PC-3 (cell line): Measurements from ENCODE around the gene NFAT5. TPM values are rescaled to one million over a fixed set of nuclear protein-coding genes. Genes with fewer than 3 reads are reported as not detected.

Source experiments
- ATAC-seq: fragments of 200-7000 bp; cut with Tn5 transposase; 2 replicates; pipeline ENCODE4 v1.9.1; 2020; ENCODE audit warnings: mild to moderate bottlenecking, moderate library complexity
- BruUV-seq: library from RNA; stranded (reverse); fragments of 400-500 nt; replicated peaks from 2 replicates; lab custom pipeline; 2021; lab: Mats Ljungman, UMichigan
- CTCF ChIA-PET: fragments of 300-600 bp; sonication (Branson Sonifier 250); formaldehyde crosslinking; loops from one replicate; lab custom pipeline; 2022; ENCODE audit warnings: antibody characterized with exemption; lab: Charles Lee
- POLR2A ChIA-PET: fragments of 300-600 bp; sonication (Branson Sonifier 250); formaldehyde crosslinking; loops from one replicate; lab custom pipeline; 2022; ENCODE audit warnings: antibody characterized with exemption; ENCODE audit not compliant: unreplicated experiment; lab: Charles Lee
- DNase-seq: peaks from one replicate; pipeline ENCODE4 v3.0.0-alpha.2; 2015
- H2AFZ ChIP-seq: fragments of 300-600 bp; sonication (generic); 2 replicates; pipeline ENCODE4 v1.6.0; 2016; ENCODE audit warnings: antibody characterized with exemption, low read length
- H3F3A ChIP-seq: fragments of 300-600 bp; sonication (generic); one replicate; pipeline ENCODE4 v1.6.0; 2017; ENCODE audit warnings: antibody characterized with exemption, low read length, control low read depth, mild to moderate bottlenecking; ENCODE audit not compliant: unreplicated experiment
- H3K27ac ChIP-seq: fragments of 300-600 bp; sonication (generic); 2 replicates; pipeline ENCODE4 v1.5.1; 2016; ENCODE audit warnings: mild to moderate bottlenecking, low read length
- H3K27me3 ChIP-seq: fragments of 300-600 bp; sonication (generic); 2 replicates; pipeline ENCODE4 v1.6.1; 2016; ENCODE audit warnings: low read length, mixed read lengths
- H3K36me3 ChIP-seq: fragments of 300-600 bp; sonication (generic); 2 replicates; pipeline ENCODE4 v1.6.1; 2016; ENCODE audit warnings: low read depth, mixed run types, low read length, mixed read lengths
- H3K4me1 ChIP-seq: fragments of 300-600 bp; sonication (generic); 2 replicates; pipeline ENCODE4 v1.5.1; 2016; ENCODE audit warnings: low read length; ENCODE audit not compliant: insufficient read depth
- H3K4me2 ChIP-seq: fragments of 300-600 bp; sonication (generic); 2 replicates; pipeline ENCODE4 v1.6.0; 2016; ENCODE audit warnings: low read length
- H3K4me3 ChIP-seq: fragments of 300-600 bp; sonication (generic); 2 replicates; pipeline ENCODE4 v1.5.1; 2016; ENCODE audit warnings: mild to moderate bottlenecking, low read length, mixed read lengths
- H3K79me2 ChIP-seq: fragments of 300-600 bp; sonication (generic); 2 replicates; pipeline ENCODE4 v1.6.1; 2017; ENCODE audit warnings: low read length, mixed read lengths
- H3K9ac ChIP-seq: fragments of 300-600 bp; sonication (generic); 2 replicates; pipeline ENCODE4 v1.6.0; 2016; ENCODE audit warnings: mild to moderate bottlenecking, low read length
- H3K9me2 ChIP-seq: fragments of 300-600 bp; sonication (generic); replicated peaks from 2 replicates; pipeline ENCODE4 v1.6.1; 2016; ENCODE audit warnings: mixed run types, low read length, mixed read lengths
- H3K9me3 ChIP-seq: fragments of 300-600 bp; sonication (generic); 2 replicates; pipeline ENCODE4 v1.6.1; 2016; ENCODE audit warnings: low read length, mixed read lengths
- H4K20me1 ChIP-seq: fragments of 300-600 bp; sonication (generic); 2 replicates; pipeline ENCODE4 v1.6.1; 2016; ENCODE audit warnings: low read length, mixed read lengths
- EZH2 ChIP-seq: fragments of 300-600 bp; sonication (generic); IDR thresholded peaks from one replicate; pipeline ENCODE4 v1.6.1; 2017; ENCODE audit warnings: antibody characterized with exemption, mild to moderate bottlenecking, low read length; ENCODE audit not compliant: unreplicated experiment
- EZH2phosphoT487 ChIP-seq: fragments of 300-600 bp; sonication (generic); IDR thresholded peaks from 2 replicates; pipeline ENCODE4 v1.6.1; 2018; ENCODE audit warnings: mild to moderate bottlenecking, antibody characterized with exemption, low read length, borderline replicate concordance
- intact Hi-C: fragments of 100-400 bp; cut with micrococcal nuclease; formaldehyde crosslinking; loops from 2 replicates; pipeline ENCODE4 v1.9.0; 2023
- total RNA-seq: library from RNA; depleted of rRNA; stranded (reverse); fragments of >200 nt; gene quantifications from 2 replicates; pipeline ENCODE4 v1.2.3, GENCODE V29; 2014
- TF ChIP-seq, protein P1 (sequence below): fragments of 300-600 bp; sonication (generic); conservative IDR thresholded peaks from 2 replicates; pipeline ENCODE4 v1.5.1; 2017; ENCODE audit warnings: antibody characterized with exemption, low read depth, mild to moderate bottlenecking, low read length

Gene NFAT5
- total RNA-seq, 1 experiment from 2014 or later = 11.4 TPM

DNA sequence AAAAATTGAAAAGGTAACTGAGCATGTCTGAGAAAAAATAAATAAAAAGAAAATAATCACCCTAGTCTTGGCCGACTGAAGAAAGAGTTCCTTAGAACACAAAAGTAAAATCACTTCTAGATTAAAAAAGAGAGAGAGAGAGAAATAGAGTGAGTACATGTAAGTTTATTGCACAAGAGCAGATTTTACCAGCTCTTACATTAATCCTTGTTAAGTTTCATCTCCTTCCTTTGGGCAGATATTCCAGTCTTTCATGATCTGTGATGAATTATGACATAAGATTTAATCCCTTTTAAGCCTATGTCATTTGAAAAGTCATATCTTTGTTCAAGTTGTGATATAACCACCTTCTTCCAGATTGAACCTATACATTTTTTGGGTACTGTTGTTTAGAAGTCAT, 54.8 kb downstream of the NFAT5 start:
- H3F3A ChIP-seq = no peaks in the 10 kb centered on the region
- no peak overlapping the region for H3K4me2 ChIP-seq
- intact Hi-C loops = no loop called here
- H3K27ac ChIP-seq = no peak overlapping the region
- no peaks in the 10 kb centered on the region for H4K20me1 ChIP-seq
- H3K36me3 ChIP-seq = no peaks in the 10 kb centered on the region
- H2AFZ ChIP-seq = no peak overlapping the region
- no peaks in the 10 kb centered on the region for H3K4me1 ChIP-seq
- BruUV-seq = no TSS peak
- H3K9ac ChIP-seq = no peak overlapping the region
- TF ChIP-seq EZH2phosphoT487 = no peak
- TF ChIP-seq, protein P1, sequence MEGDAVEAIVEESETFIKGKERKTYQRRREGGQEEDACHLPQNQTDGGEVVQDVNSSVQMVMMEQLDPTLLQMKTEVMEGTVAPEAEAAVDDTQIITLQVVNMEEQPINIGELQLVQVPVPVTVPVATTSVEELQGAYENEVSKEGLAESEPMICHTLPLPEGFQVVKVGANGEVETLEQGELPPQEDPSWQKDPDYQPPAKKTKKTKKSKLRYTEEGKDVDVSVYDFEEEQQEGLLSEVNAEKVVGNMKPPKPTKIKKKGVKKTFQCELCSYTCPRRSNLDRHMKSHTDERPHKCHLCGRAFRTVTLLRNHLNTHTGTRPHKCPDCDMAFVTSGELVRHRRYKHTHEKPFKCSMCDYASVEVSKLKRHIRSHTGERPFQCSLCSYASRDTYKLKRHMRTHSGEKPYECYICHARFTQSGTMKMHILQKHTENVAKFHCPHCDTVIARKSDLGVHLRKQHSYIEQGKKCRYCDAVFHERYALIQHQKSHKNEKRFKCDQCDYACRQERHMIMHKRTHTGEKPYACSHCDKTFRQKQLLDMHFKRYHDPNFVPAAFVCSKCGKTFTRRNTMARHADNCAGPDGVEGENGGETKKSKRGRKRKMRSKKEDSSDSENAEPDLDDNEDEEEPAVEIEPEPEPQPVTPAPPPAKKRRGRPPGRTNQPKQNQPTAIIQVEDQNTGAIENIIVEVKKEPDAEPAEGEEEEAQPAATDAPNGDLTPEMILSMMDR = no peak
- no peak for TF ChIP-seq EZH2
- no peak for DNase-seq
- CTCF ChIA-PET = interaction anchor here (0.7 kb wide), 1 partner anchor 235 kb away, joined by 3 read pairs; no protein-coding TSS in a partner anchor
- H3K9me3 ChIP-seq = no peaks in the 10 kb centered on the region
- H3K27me3 ChIP-seq = no peaks in the 10 kb centered on the region
- H3K4me3 ChIP-seq = no peak overlapping the region
- POLR2A ChIA-PET = no interaction called here
- no peaks in the 10 kb centered on the region for H3K9me2 ChIP-seq
- H3K79me2 ChIP-seq = peaks cover 25% of the 10 kb centered on the region
- ATAC-seq = no peak

GRCh38 chr16:69621225-69621624, 55.5 kb downstream of the NFAT5 start:
- Histone ChIP-seq H3K4me1 (no peaks in the 10 kb centered on the region), H3K27ac (no peak overlapping the region), H3K4me2 (no peak overlapping the region), H4K20me1 (no peaks in the 10 kb centered on the region), H3K9ac (no peak overlapping the region), H3K9me2 (no peaks in the 10 kb centered on the region), H2AFZ (no peak overlapping the region), H3K79me2 (peaks cover 18% of the 10 kb centered on the region), H3K36me3 (no peaks in the 10 kb centered on the region), H3K27me3 (no peaks in the 10 kb centered on the region), H3K9me3 (no peaks in the 10 kb centered on the region), H3K4me3 (no peak overlapping the region), H3F3A (no peaks in the 10 kb centered on the region)
- intact Hi-C loops = no loop called here
- no peak for ATAC-seq
- BruUV-seq = no TSS peak
- ChIA-PET CTCF (interaction anchor here (0.7 kb wide), 1 partner anchor 236 kb away, joined by 3 read pairs; no protein-coding TSS in a partner anchor), POLR2A (interaction anchor here (0.6 kb wide), 1 partner anchor 11 kb away, joined by 6 read pairs; no protein-coding TSS in a partner anchor)
- DNase-seq = no peak
- TF ChIP-seq EZH2phosphoT487 = no peak
- TF ChIP-seq EZH2 = no peak
- TF ChIP-seq, protein P1 = no peak

DNA sequence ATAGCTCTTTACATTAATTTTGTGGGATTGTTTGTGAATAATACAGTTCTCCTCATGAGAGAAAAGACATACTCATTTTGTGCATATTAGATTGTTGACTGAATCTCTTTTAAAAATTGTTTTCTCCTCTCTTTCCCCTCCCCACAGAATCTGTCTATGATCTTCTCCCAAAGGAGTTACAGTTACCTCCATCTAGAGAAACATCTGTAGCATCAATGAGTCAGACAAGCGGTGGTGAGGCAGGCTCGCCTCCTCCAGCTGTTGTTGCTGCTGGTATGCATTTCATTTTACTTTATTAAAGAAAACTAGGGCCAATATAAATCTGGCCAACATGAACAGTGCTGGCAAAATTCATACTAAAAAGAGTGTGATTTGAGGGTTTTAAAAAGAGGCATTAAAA, 60.5 kb downstream of the NFAT5 start:
- ChIA-PET CTCF (no interaction called here), POLR2A (no interaction called here)
- H3K27me3 ChIP-seq = no peaks in the 10 kb centered on the region
- intact Hi-C loops = no loop called here
- no peak overlapping the region for H2AFZ ChIP-seq
- BruUV-seq = no TSS peak
- no peak overlapping the region for H3K4me3 ChIP-seq
- no peaks in the 10 kb centered on the region for H3K9me3 ChIP-seq
- H3K9me2 ChIP-seq = no peaks in the 10 kb centered on the region
- no peaks in the 10 kb centered on the region for H3K4me1 ChIP-seq
- TF ChIP-seq EZH2phosphoT487 = no peak
- TF ChIP-seq, protein P1 = no peak
- H3K4me2 ChIP-seq = no peak overlapping the region
- DNase-seq = no peak
- H3F3A ChIP-seq = no peaks in the 10 kb centered on the region
- no peak overlapping the region for H3K9ac ChIP-seq
- no peak overlapping the region for H3K27ac ChIP-seq
- no peak for ATAC-seq
- peaks cover 6% of the 10 kb centered on the region; the same call in 1 of the 2 replicates for H3K79me2 ChIP-seq
- H4K20me1 ChIP-seq = no peaks in the 10 kb centered on the region
- H3K36me3 ChIP-seq = no peaks in the 10 kb centered on the region
